WTC11 (cell line): ENCODE results near the gene PROM2.

ENCODE experiments used
- CTCF ChIP-seq: fragments of 200-600 bp; IDR thresholded peaks from 2 replicates; pipeline ENCODE4 v1.8.0; 2022; ENCODE audit warnings: antibody characterized with exemption
- JUN ChIP-seq: sonication (generic); formaldehyde crosslinking; IDR thresholded peaks from 2 replicates; pipeline ENCODE4 v1.8.0; 2023; ENCODE audit warnings: mild to moderate bottlenecking, missing genetic modification reagents
- MLX ChIP-seq: sonication (generic); formaldehyde crosslinking; IDR thresholded peaks from 2 replicates; pipeline ENCODE4 v1.8.1; 2023; ENCODE audit warnings: mild to moderate bottlenecking, missing genetic modification reagents, moderate library complexity
- NR3C1 ChIP-seq: sonication (generic); formaldehyde crosslinking; conservative IDR thresholded peaks from 2 replicates; pipeline ENCODE4 v1.8.1; 2023; ENCODE audit warnings: low read depth, mild to moderate bottlenecking, missing genetic modification reagents
- PREB ChIP-seq: sonication (generic); formaldehyde crosslinking; IDR thresholded peaks from 2 replicates; pipeline ENCODE4 v1.8.1; 2022; ENCODE audit warnings: mild to moderate bottlenecking, missing genetic modification reagents, moderate library complexity, borderline replicate concordance
- SP1 ChIP-seq: sonication (generic); formaldehyde crosslinking; conservative IDR thresholded peaks from 2 replicates; pipeline ENCODE4 v1.8.1; 2022; ENCODE audit warnings: missing genetic modification reagents
- STAT6 ChIP-seq: sonication (generic); formaldehyde crosslinking; conservative IDR thresholded peaks from 2 replicates; pipeline ENCODE4 v1.8.1; 2023; ENCODE audit warnings: mild to moderate bottlenecking, low read depth, missing genetic modification reagents, moderate library complexity
- TEAD1 ChIP-seq: sonication (generic); formaldehyde crosslinking; IDR thresholded peaks from 2 replicates; pipeline ENCODE4 v1.8.0; 2022; ENCODE audit warnings: mild to moderate bottlenecking, missing genetic modification reagents
- ZBTB43 ChIP-seq: sonication (generic); formaldehyde crosslinking; IDR thresholded peaks from 2 replicates; pipeline ENCODE4 v1.8.1; 2023; ENCODE audit warnings: mild to moderate bottlenecking, missing genetic modification reagents
- ZNF121 ChIP-seq: sonication (generic); formaldehyde crosslinking; IDR thresholded peaks from 2 replicates; pipeline ENCODE4 v1.8.0; 2023; ENCODE audit warnings: missing genetic modification reagents

- TF ChIP-seq CTCF (no peak), TEAD1 (no peak), NR3C1 (CRISPR knock-in tag) (no peak), ZBTB43 (CRISPR knock-in tag) (no peak), JUN (CRISPR knock-in tag) (no peak), PREB (CRISPR knock-in tag) (no peak), ZNF121 (no peak), SP1 (no peak), MLX (no peak), STAT6 (no peak)
Observed at GRCh38 chr2:95267458-95268210, 6.6 kb upstream of the PROM2 start.
